Naive B cell (primary cell): ENCODE results near the gene ACBD6. TPM values are rescaled to one million over a fixed set of nuclear protein-coding genes. Genes with fewer than 3 reads are reported as not detected.
"Not testable (repeated sequence)": the region's sequence is repeated elsewhere in the genome, so short reads cannot be mapped to it uniquely, and the experiment has no call there.

ENCODE experiments used
- ATAC-seq, 2 donors: fragments of 150-1000 bp; cut with Tn5 transposase; 2 replicates each; pipeline ENCODE4 v1.10.0; 2021; ENCODE audit warnings: low read depth in 2 of 2, mild to moderate bottlenecking in 2 of 2, moderate library complexity in 2 of 2
- DNase-seq: peaks from one replicate; pipeline ENCODE4 v3.0.0; 2022
- H3K27ac Mint-ChIP-seq, 6 donors: one replicate each; pipeline ENCODE4 v1.8.0; 2020 to 2022; ENCODE audit warnings: mild to moderate bottlenecking in 6 of 6, mixed read lengths in 6 of 6, moderate library complexity in 5 of 6, inconsistent platforms in 2 of 6
- H3K27me3 Mint-ChIP-seq, 3 donors: one replicate each; pipeline ENCODE4 v1.8.0; 2021 to 2022; ENCODE audit warnings: mixed read lengths in 3 of 3, mild to moderate bottlenecking in 1 of 3
- H3K36me3 Mint-ChIP-seq, 2 donors: one replicate each; pipeline ENCODE4 v1.8.0; 2020 to 2022; ENCODE audit warnings: mixed read lengths in 2 of 2, inconsistent platforms in 1 of 2, mild to moderate bottlenecking in 1 of 2
- H3K4me1 Mint-ChIP-seq, 3 donors: one replicate each; pipeline ENCODE4 v1.8.0; 2020 to 2022; ENCODE audit warnings: mixed read lengths in 3 of 3, inconsistent platforms in 1 of 3, mild to moderate bottlenecking in 1 of 3, moderate library complexity in 1 of 3
- H3K4me3 Mint-ChIP-seq, 8 donors: one replicate each; pipeline ENCODE4 v1.8.0; 2020 to 2022; ENCODE audit warnings: mild to moderate bottlenecking in 8 of 8, mixed read lengths in 8 of 8, moderate library complexity in 8 of 8, inconsistent platforms in 2 of 8
- H3K9me3 Mint-ChIP-seq, 7 donors: one replicate each; pipeline ENCODE4 v1.8.0; 2020 to 2022; ENCODE audit warnings: mixed read lengths in 7 of 7, mild to moderate bottlenecking in 5 of 7, inconsistent platforms in 2 of 7, moderate library complexity in 1 of 7
- polyA plus RNA-seq, 6 donors: library from polyadenylated mRNA; unstranded; fragments of 300-500 nt; fragmentation: Illumina TruSeq; gene quantifications; one replicate each; pipeline ENCODE4 v1.2.3, GENCODE V29; 2021; ENCODE audit warnings: low read depth in 6 of 6

The ACBD6 gene
- 10 to 100 TPM; 27.8 to 41.2 (median 37.4) TPM for polyA plus RNA-seq

GRCh38 chr1:180502361-180503279 is at the start of gene ACBD6:
Gene ACBD6, minus strand, starts transcription at chr1:180502577. Its CDS starts 311 bp downstream, at chr1:180502266.
- peak within 1 kb of the TSS; percentile 93 to 96 (median 96) for H3K27ac Mint-ChIP-seq
- no peaks in the 10 kb centered on the region for H3K27me3 Mint-ChIP-seq

DNA sequence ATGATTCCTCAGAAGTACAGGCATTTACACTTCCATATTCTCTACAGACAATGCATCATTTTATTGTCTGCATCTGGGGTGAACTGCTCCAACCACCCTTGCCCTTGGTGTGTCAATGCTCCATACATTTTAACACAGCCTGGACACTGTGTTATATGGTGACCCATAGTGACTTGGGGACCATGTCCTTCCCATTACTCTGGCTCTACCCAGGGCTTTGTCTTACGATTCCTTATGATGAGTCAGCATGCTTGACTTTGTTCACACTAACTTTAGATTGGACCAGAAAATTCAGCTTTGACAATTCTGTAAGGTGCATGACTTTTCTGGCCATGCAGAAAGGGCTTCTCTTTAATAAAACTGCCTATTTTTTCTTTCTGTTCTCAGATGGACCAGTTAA is 49.6 kb upstream of the ACBD6 start:
- Mint-ChIP-seq H3K4me1 (no peaks in the 10 kb centered on the region), H3K36me3 (peaks cover 0 to 4% of the 10 kb centered on the region in 2 donors), H3K27me3 (peaks cover 0 to 24% (median 13%) of the 10 kb centered on the region in 3 donors), H3K4me3 (no peak overlapping the region), H3K9me3 (no peaks in the 10 kb centered on the region), H3K27ac (no peak overlapping the region)
- DNase-seq (no peak), ATAC-seq (no peak)

More at GRCh38 chr1:180502361-180503279, at the start of gene ACBD6:
- Mint-ChIP-seq H3K4me1 (peaks cover 19 to 38% (median 25%) of the 10 kb centered on the region in 3 donors), H3K4me3 (peak within 1 kb of the TSS; percentile 89 to 98 (median 96)), H3K9me3 (no peaks in the 10 kb centered on the region), H3K36me3 (no peaks in the 10 kb centered on the region)
- ATAC-seq (peak; percentile 86 to 90), DNase-seq (peak; percentile 85)

DNA sequence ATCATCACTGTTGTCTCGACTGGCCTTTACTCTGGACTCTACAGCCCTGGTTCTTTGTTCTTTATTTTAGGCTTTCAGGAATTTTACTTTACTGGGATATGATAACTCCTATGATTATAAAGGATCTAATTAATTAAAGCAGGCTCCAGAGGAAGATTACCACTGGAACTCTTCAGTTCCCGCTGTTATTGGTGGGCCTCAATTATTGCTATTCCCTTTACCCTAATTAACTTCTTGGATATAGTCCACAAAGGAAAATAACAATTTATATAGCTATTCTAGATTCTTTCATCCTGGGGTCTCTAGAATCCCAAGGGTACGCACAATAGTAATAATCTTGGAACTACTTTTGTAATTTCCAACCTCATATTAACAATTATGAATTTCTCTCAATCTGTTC is 47.9 kb upstream of the ACBD6 start:
- H3K27ac Mint-ChIP-seq, result no peak overlapping the region
- ATAC-seq (no peak), DNase-seq (no peak)
- no peaks in the 10 kb centered on the region for H3K9me3 Mint-ChIP-seq
- H3K36me3 Mint-ChIP-seq, result peaks cover 0 to 4% of the 10 kb centered on the region in 2 donors
- no peaks in the 10 kb centered on the region for H3K4me1 Mint-ChIP-seq
- H3K27me3 Mint-ChIP-seq, result peaks cover 0 to 10% (median 7%) of the 10 kb centered on the region in 3 donors
- H3K4me3 Mint-ChIP-seq, result no peak overlapping the region

GRCh38 chr1:180549770-180550169 is 47.4 kb upstream of the ACBD6 start:
- not testable (repeated sequence) for H3K36me3 Mint-ChIP-seq, H3K9me3 Mint-ChIP-seq, H3K27ac Mint-ChIP-seq, ATAC-seq, DNase-seq, H3K4me1 Mint-ChIP-seq
- H3K27me3 Mint-ChIP-seq, result peaks cover 0 to 11% (median 10%) of the 10 kb centered on the region in 3 donors
- peak overlapping the region in 1 of 8 donors; percentile 25 for H3K4me3 Mint-ChIP-seq

DNA sequence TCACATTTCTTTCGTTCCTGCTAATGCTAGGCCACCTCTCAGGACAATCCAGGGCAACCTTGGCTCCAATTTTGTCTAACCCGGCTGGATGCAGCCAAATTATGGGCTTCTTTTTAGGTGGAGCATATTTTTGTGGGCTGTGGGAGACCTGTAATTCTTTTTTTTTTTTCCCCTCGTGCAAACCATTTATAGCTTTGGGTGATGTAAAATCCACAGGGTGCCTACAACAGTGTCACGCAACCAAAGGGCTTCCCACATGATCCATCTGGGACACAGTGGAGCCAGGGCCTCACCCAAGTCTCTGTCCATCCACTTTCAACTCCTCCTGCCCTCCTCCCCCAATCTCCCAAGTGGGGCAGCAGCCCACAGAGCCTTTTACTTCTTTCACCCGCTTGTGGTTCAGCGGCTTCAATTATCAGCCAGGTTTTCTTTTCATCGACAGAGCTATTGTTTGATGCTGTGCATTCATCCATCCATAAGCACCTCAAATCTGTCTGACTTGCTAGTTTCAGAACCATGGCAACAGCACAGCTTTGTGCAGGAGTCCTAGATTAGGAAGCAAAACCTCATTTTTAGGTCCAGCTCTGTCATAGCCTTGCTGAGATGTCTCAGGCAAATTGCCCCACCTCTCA is 46.4 kb upstream of the ACBD6 start:
- H3K9me3 Mint-ChIP-seq, result no peaks in the 10 kb centered on the region
- no peak overlapping the region for H3K27ac Mint-ChIP-seq
- peaks cover 0 to 4% of the 10 kb centered on the region in 2 donors for H3K36me3 Mint-ChIP-seq
- no peaks in the 10 kb centered on the region for H3K4me1 Mint-ChIP-seq
- no peak for DNase-seq
- H3K4me3 Mint-ChIP-seq, result no peak overlapping the region
- no peak for ATAC-seq
- H3K27me3 Mint-ChIP-seq, result peaks cover 0 to 11% (median 10%) of the 10 kb centered on the region in 3 donors

DNA sequence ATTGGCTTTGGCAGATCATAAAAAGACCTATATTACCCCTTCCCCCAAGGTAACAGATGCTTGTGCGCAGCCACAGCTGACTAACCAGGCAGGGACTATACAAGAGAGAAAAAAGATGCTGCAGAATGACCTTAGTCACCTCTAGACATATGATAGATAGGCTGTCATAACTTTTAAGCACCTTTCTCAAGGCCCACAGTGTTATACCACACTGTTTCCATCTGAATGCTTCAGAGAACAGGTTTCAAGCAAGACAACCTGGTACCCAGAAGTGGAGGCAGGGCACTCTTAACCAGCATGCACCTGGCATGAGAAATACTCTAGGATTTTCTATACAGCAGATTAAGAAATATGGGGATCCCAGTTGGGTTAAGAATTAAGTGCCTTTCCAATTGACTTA is 43.6 kb upstream of the ACBD6 start:
- peaks cover 0 to 15% (median 11%) of the 10 kb centered on the region in 3 donors for H3K27me3 Mint-ChIP-seq
- H3K27ac Mint-ChIP-seq, result no peak overlapping the region

GRCh38 chr1:180544050-180544449 is 41.7 kb upstream of the ACBD6 start:
- Mint-ChIP-seq H3K27me3 (peaks cover 0 to 10% (median 9%) of the 10 kb centered on the region in 3 donors), H3K4me1 (no peaks in the 10 kb centered on the region), H3K4me3 (no peak overlapping the region), H3K27ac (no peak overlapping the region), H3K36me3 (peaks cover 0 to 3% of the 10 kb centered on the region in 2 donors), H3K9me3 (no peaks in the 10 kb centered on the region)
- no peak for DNase-seq
- ATAC-seq, result no peak

More for the DNA sequence above, 43.6 kb upstream of the ACBD6 start:
- ATAC-seq (no peak), DNase-seq (no peak)
- Mint-ChIP-seq H3K4me3 (no peak overlapping the region), H3K36me3 (peaks cover 0 to 4% of the 10 kb centered on the region in 2 donors), H3K4me1 (no peaks in the 10 kb centered on the region), H3K9me3 (no peaks in the 10 kb centered on the region)

DNA sequence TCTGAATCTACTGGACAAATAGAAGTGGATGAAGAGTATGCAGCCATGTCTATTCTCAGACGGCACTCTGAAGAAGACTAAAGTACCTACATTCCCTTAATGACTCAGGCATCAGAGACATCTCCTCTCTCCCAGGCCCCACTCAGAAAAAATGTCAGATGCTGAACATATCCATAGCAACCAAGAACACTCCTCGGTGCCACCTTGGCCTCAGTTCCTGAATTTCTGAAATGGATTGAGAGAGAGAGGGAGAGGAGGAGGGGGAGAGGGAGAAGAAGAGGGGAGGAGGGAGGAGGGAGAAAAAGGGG is 40.4 kb upstream of the ACBD6 start:
- Mint-ChIP-seq H3K4me1 (no peaks in the 10 kb centered on the region), H3K4me3 (no peak overlapping the region), H3K36me3 (no peaks in the 10 kb centered on the region), H3K27me3 (peaks cover 4 to 11% (median 5%) of the 10 kb centered on the region in 3 donors), H3K9me3 (no peaks in the 10 kb centered on the region), H3K27ac (no peak overlapping the region)
- ATAC-seq (no peak), DNase-seq (no peak)

GRCh38 chr1:180542113-180542837 is 39.9 kb upstream of the ACBD6 start:
- Mint-ChIP-seq H3K36me3 (no peaks in the 10 kb centered on the region), H3K9me3 (no peaks in the 10 kb centered on the region), H3K27me3 (peaks cover 4 to 11% (median 5%) of the 10 kb centered on the region in 3 donors), H3K4me3 (no peak overlapping the region), H3K27ac (no peak overlapping the region), H3K4me1 (no peaks in the 10 kb centered on the region)
- no peak for ATAC-seq
- no peak for DNase-seq

DNA sequence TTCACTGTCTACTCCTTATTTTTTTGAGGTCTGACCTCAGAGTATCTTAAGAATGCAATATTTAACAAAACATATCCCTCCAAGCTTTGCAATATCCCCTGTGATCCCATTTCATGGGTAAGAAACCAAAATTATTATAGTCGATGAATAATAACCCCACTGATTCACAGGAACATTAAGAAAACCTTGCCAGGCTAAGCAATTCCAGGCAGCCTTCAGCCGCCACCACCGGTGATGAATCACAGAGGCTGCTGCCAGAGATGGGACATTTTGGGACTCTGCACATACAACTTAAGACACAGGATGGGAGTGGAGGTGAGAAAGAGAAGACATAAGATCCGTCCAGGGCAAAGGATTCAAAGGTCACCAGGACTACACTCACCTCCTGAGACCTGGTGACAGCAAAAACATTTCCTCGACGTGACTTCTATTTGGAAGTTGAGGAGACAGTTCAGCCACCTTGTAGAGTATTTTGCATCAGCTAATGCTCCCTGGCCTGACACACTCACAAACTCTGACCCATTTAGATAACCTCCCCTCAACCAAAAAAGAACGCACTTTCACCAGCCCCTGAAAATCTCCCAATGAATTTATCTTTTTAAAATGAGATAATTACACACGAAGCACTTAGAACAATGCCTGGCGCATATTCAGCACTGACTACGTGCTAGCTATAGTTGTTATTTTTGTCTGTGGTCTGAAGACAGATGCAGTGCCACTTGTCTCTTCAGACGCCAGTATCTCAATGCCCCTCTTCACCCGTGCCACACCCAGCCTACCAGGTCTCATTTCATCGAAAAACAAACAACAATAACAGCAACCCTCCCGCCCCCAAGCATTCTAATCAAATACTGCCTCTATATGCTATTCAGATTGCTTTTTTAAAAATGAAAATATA is 38.6 kb upstream of the ACBD6 start:
- H3K36me3 Mint-ChIP-seq, result no peaks in the 10 kb centered on the region

DNA sequence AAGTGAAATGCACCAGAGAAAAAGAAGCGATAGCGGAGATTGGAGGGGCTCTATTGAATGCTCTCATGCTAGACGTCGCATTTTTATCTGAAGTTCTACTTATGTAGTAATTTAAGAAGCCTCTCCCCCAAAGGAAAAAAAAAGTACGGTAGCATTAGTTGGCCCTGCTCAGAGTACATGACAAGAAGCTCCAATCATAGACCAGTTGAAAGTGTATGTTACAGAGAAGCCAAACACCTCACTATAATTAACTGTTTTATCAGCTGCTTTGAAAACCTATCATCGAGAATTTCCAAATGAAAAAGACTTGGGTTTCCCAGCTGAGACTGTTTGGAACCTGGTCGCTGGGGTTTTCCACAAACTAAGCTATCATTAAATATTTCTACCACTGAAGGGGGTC is 36.8 kb upstream of the ACBD6 start:
- DNase-seq (no peak), ATAC-seq (no peak)
- Mint-ChIP-seq H3K27ac (no peak overlapping the region), H3K4me3 (no peak overlapping the region), H3K4me1 (no peaks in the 10 kb centered on the region), H3K27me3 (peaks cover 4 to 9% (median 6%) of the 10 kb centered on the region in 3 donors), H3K9me3 (no peaks in the 10 kb centered on the region), H3K36me3 (no peaks in the 10 kb centered on the region)

More for the DNA sequence above, 38.6 kb upstream of the ACBD6 start:
- H3K9me3 Mint-ChIP-seq, result no peaks in the 10 kb centered on the region
- peaks cover 4 to 11% (median 9%) of the 10 kb centered on the region in 3 donors for H3K27me3 Mint-ChIP-seq
- no peaks in the 10 kb centered on the region for H3K4me1 Mint-ChIP-seq
- no peak overlapping the region for H3K27ac Mint-ChIP-seq
- ATAC-seq, result no peak
- DNase-seq, result no peak
- no peak overlapping the region for H3K4me3 Mint-ChIP-seq

GRCh38 chr1:180536821-180537372 is 34.5 kb upstream of the ACBD6 start:
- Mint-ChIP-seq H3K27me3 (peaks cover 4 to 6% (median 6%) of the 10 kb centered on the region in 3 donors), H3K27ac (no peak overlapping the region), H3K4me1 (no peaks in the 10 kb centered on the region), H3K9me3 (no peaks in the 10 kb centered on the region), H3K36me3 (no peaks in the 10 kb centered on the region), H3K4me3 (peak overlapping the region in 1 of 8 donors; percentile 21)
- ATAC-seq (no peak), DNase-seq (no peak)
